Colon (tissue), 2 donors: Measurements from ENCODE around the gene PABPN1L.

ENCODE experiments used
- FAIRE-seq: peaks from 2 replicates; lab custom pipeline; 2012; peaks lifted over from hg19 to GRCh38; lab: Jason Lieb, UNC
- donor health status: control.
- donor health status: control.

The PABPN1L gene

GRCh38 chr16:88848557-88848956 is 17.9 kb downstream of the PABPN1L start:
- no peak for FAIRE-seq

- FAIRE-seq: no peak
Measured at GRCh38 chr16:88847654-88848053, 18.8 kb downstream of the PABPN1L start.

GRCh38 chr16:88846088-88846487 is 20.4 kb downstream of the PABPN1L start:
- FAIRE-seq: no peak

- no peak for FAIRE-seq
Measured at GRCh38 chr16:88844419-88845036, 21.9 kb downstream of the PABPN1L start.

GRCh38 chr16:88843256-88843655 is 23.2 kb downstream of the PABPN1L start:
- FAIRE-seq: no peak

- no peak for FAIRE-seq
Measured at GRCh38 chr16:88842806-88843205, 23.7 kb downstream of the PABPN1L start.

- no peak for FAIRE-seq
Measured at GRCh38 chr16:88842308-88842756, 24.1 kb downstream of the PABPN1L start.

- no peak for FAIRE-seq
Measured at GRCh38 chr16:88841521-88842307, 24.7 kb downstream of the PABPN1L start.

- FAIRE-seq: no peak
Measured at GRCh38 chr16:88840600-88841215, 25.8 kb downstream of the PABPN1L start.

- FAIRE-seq: no peak
Measured at GRCh38 chr16:88839745-88840599, 26.5 kb downstream of the PABPN1L start.

- no peak for FAIRE-seq
Measured at GRCh38 chr16:88839026-88839529, 27.4 kb downstream of the PABPN1L start.

- no peak for FAIRE-seq
Measured at GRCh38 chr16:88838566-88838965, 27.9 kb downstream of the PABPN1L start.

GRCh38 chr16:88837806-88838205 is 28.7 kb downstream of the PABPN1L start:
- FAIRE-seq: no peak

- FAIRE-seq: no peak
Measured at GRCh38 chr16:88836791-88837190, 29.7 kb downstream of the PABPN1L start.

GRCh38 chr16:88835818-88836217 is 30.6 kb downstream of the PABPN1L start:
- no peak for FAIRE-seq

- FAIRE-seq: no peak
Measured at GRCh38 chr16:88835383-88835782, 31.1 kb downstream of the PABPN1L start.

GRCh38 chr16:88834670-88835069 is 31.8 kb downstream of the PABPN1L start:
- FAIRE-seq: no peak

GRCh38 chr16:88833086-88833485 is 33.4 kb downstream of the PABPN1L start:
- FAIRE-seq: no peak

GRCh38 chr16:88831838-88832237 is 34.6 kb downstream of the PABPN1L start:
- FAIRE-seq: no peak

GRCh38 chr16:88830783-88831182 is 35.7 kb downstream of the PABPN1L start:
- FAIRE-seq: no peak

GRCh38 chr16:88830258-88830657 is 36.2 kb downstream of the PABPN1L start:
- FAIRE-seq: no peak

GRCh38 chr16:88828711-88829110 is 37.7 kb downstream of the PABPN1L start:
- FAIRE-seq: no peak
